HG02678 (cell line): Measurements from ENCODE around the gene ZNF536.
"Not testable (repeated sequence)": the region's sequence is repeated elsewhere in the genome, so short reads cannot be mapped to it uniquely, and the experiment has no call there.

ENCODE experiments used
- ATAC-seq: cut with Tn5 transposase; IDR thresholded peaks from one replicate; pipeline ENCODE4 v1.9.1; 2021; ENCODE audit warnings: mild to moderate bottlenecking, moderate library complexity; ENCODE audit not compliant: unreplicated experiment

Gene ZNF536

GRCh38 chr19:30471441-30471840 lies 99.3 kb downstream of the ZNF536 start:
- no peak for ATAC-seq

GRCh38 chr19:30473334-30473867 lies 101.2 kb downstream of the ZNF536 start:
- no peak for ATAC-seq

- ATAC-seq, result no peak
These were observed 104.8 kb downstream of the ZNF536 start for GRCh38 chr19:30476997-30477396.

- no peak for ATAC-seq
These were observed 107.0 kb downstream of the ZNF536 start for GRCh38 chr19:30479231-30479630.

- no peak for ATAC-seq
These were observed 107.9 kb downstream of the ZNF536 start for GRCh38 chr19:30480097-30480496.

- no peak for ATAC-seq
These were observed 108.9 kb downstream of the ZNF536 start for GRCh38 chr19:30481063-30481462.

GRCh38 chr19:30481823-30482222 lies 109.6 kb downstream of the ZNF536 start:
- ATAC-seq, result no peak

- no peak for ATAC-seq
These were observed 110.8 kb downstream of the ZNF536 start for GRCh38 chr19:30482956-30483355.

GRCh38 chr19:30486250-30486649 lies 114.1 kb downstream of the ZNF536 start:
- not testable (repeated sequence) for ATAC-seq

- no peak for ATAC-seq
These were observed 115.0 kb downstream of the ZNF536 start for GRCh38 chr19:30487178-30487577.

GRCh38 chr19:30488191-30488590 lies 116.0 kb downstream of the ZNF536 start:
- ATAC-seq, result no peak

- no peak for ATAC-seq
These were observed 118.6 kb downstream of the ZNF536 start for GRCh38 chr19:30490760-30491159.

- no peak for ATAC-seq
These were observed 120.5 kb downstream of the ZNF536 start for GRCh38 chr19:30492586-30493270.

GRCh38 chr19:30497034-30497433 lies 124.8 kb downstream of the ZNF536 start:
- ATAC-seq, result no peak

- ATAC-seq, result not testable (repeated sequence)
These were observed 125.9 kb downstream of the ZNF536 start for GRCh38 chr19:30498085-30498484.

GRCh38 chr19:30498707-30499106 lies 126.5 kb downstream of the ZNF536 start:
- no peak for ATAC-seq

GRCh38 chr19:30504272-30504671 lies 132.1 kb downstream of the ZNF536 start:
- no peak for ATAC-seq

GRCh38 chr19:30512176-30513081 lies 140.2 kb downstream of the ZNF536 start:
- ATAC-seq, result no peak

- no peak for ATAC-seq
These were observed 140.9 kb downstream of the ZNF536 start for GRCh38 chr19:30513082-30513411.

- ATAC-seq, result no peak
These were observed 143.9 kb downstream of the ZNF536 start for GRCh38 chr19:30516111-30516510.

- ATAC-seq, result no peak
These were observed 144.3 kb downstream of the ZNF536 start for GRCh38 chr19:30516531-30516930.
